IPS-15b (cell line): ENCODE measurements around the gene CCDC74A.
"Not testable (repeated sequence)": the region's sequence is repeated elsewhere in the genome, so short reads cannot be mapped to it uniquely, and the experiment has no call there.

Experiments
- H3K27me3 ChIP-seq: one replicate; pipeline ENCODE4 v1.6.1; 2013; ENCODE audit warnings: low read length; ENCODE audit not compliant: control insufficient read depth, insufficient read depth
- H3K36me3 ChIP-seq: one replicate; pipeline ENCODE4 v1.6.1; 2013; ENCODE audit warnings: low read length; ENCODE audit not compliant: control insufficient read depth, insufficient read depth
- H3K4me1 ChIP-seq: one replicate; pipeline ENCODE4 v1.6.1; 2013; ENCODE audit warnings: mild to moderate bottlenecking, low read length; ENCODE audit not compliant: control insufficient read depth, insufficient read depth
- H3K4me3 ChIP-seq: one replicate; pipeline ENCODE4 v1.5.1; 2013; ENCODE audit warnings: low read depth, low read length
- H3K9ac ChIP-seq: one replicate; pipeline ENCODE4 v1.6.1; 2013; ENCODE audit warnings: low read depth, mild to moderate bottlenecking, low read length
- H3K9me3 ChIP-seq: one replicate; pipeline ENCODE4 v1.6.1; 2013; ENCODE audit warnings: mild to moderate bottlenecking, low read length; ENCODE audit not compliant: control insufficient read depth, insufficient read depth

The CCDC74A gene

GRCh38 chr2:131520526-131520925 is 7.2 kb upstream of the CCDC74A start:
- H3K36me3 ChIP-seq: peaks cover 28% of the 10 kb centered on the region
- H3K4me3 ChIP-seq: no peak overlapping the region
- H3K9ac ChIP-seq: no peak overlapping the region
- no peaks in the 10 kb centered on the region for H3K4me1 ChIP-seq
- no peaks in the 10 kb centered on the region for H3K27me3 ChIP-seq
- no peaks in the 10 kb centered on the region for H3K9me3 ChIP-seq

GRCh38 chr2:131521524-131521923 is 6.2 kb upstream of the CCDC74A start:
- not testable (repeated sequence) for H3K4me3 ChIP-seq, H3K27me3 ChIP-seq, H3K4me1 ChIP-seq, H3K9me3 ChIP-seq, H3K9ac ChIP-seq
- peaks cover 26% of the 10 kb centered on the region for H3K36me3 ChIP-seq

GRCh38 chr2:131521961-131522781 is 5.5 kb upstream of the CCDC74A start:
- Histone ChIP-seq H3K4me1 (no peaks in the 10 kb centered on the region), H3K9ac (no peak overlapping the region), H3K9me3 (no peaks in the 10 kb centered on the region), H3K36me3 (peaks cover 22% of the 10 kb centered on the region), H3K4me3 (no peak overlapping the region), H3K27me3 (no peaks in the 10 kb centered on the region)

- H3K36me3 ChIP-seq, H3K27me3 ChIP-seq, H3K9me3 ChIP-seq, H3K9ac ChIP-seq, H3K4me3 ChIP-seq, H3K4me1 ChIP-seq: not testable (repeated sequence)
Observed at GRCh38 chr2:131525256-131525655, 2.4 kb upstream of the CCDC74A start.

- H3K9ac ChIP-seq, H3K4me1 ChIP-seq, H3K9me3 ChIP-seq, H3K27me3 ChIP-seq, H3K36me3 ChIP-seq: not testable (repeated sequence)
- peak overlapping the region; percentile 18 for H3K4me3 ChIP-seq
Observed at GRCh38 chr2:131528981-131529863, 1.5 kb downstream of the CCDC74A start.

DNA sequence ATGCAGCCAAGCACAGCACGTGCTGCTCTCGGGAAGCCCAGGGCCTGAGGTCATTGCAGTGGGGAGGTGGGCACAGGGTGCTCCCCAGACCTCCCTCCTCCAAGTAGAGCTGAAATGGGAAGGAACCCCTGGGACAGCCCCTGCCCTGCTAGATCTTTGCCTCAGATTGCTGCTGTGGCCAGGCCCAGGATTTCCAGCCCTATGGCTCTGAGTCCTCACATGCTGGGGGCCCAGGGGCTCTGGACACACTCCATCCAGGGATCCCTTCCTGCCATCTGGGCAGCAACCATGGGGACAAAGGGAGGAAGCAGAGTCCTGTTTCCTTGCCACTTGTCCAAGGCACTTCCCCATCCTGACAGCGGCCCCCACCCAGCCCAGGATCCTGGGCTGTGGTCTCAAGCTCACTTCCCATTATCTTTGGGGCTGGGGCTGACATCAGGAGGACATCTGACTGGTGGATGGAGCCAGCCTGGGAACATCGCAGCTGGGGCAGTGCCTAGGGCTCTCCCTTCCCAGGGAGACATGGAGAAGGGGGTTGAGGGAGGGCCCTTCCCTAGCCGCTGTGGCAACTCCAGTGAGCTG is 2.3 kb downstream of the CCDC74A start:
- H3K36me3 ChIP-seq, H3K9ac ChIP-seq, H3K9me3 ChIP-seq, H3K4me3 ChIP-seq, H3K4me1 ChIP-seq, H3K27me3 ChIP-seq: not testable (repeated sequence)

DNA sequence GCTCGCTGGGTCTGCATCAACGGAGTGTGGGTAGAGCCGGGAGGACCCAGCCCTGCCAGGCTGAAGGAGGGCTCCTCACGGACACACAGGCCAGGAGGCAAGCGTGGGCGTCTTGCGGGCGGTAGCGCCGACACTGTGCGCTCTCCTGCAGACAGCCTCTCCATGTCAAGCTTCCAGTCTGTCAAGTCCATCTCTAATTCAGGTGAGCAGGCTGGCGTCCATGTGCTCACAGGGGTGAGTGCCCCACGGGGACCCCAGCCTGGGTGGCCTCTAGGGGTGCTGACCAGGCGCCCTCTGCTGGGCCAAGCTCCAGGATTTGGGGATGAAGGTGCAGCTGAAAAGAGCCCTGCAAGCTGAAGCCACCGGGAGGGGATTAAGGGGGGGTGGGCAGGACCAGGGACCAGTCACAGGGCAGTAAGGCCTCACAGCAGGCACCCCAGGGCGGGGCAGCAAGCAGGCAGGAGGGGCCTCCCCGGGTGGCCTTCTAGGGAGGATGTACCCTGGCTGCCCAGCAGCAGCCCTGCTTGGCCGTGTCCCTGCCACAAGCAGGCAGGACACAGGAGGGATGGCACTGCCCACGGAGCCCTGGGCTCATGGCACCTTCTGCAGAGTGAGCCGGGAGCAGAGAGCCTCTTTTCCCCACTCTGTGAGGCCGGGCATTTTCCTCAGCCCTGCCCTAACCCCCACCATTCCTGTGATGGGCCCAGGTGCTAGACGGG is 3.1 kb downstream of the CCDC74A start:
- not testable (repeated sequence) for H3K27me3 ChIP-seq, H3K4me3 ChIP-seq, H3K4me1 ChIP-seq, H3K36me3 ChIP-seq, H3K9ac ChIP-seq, H3K9me3 ChIP-seq

DNA sequence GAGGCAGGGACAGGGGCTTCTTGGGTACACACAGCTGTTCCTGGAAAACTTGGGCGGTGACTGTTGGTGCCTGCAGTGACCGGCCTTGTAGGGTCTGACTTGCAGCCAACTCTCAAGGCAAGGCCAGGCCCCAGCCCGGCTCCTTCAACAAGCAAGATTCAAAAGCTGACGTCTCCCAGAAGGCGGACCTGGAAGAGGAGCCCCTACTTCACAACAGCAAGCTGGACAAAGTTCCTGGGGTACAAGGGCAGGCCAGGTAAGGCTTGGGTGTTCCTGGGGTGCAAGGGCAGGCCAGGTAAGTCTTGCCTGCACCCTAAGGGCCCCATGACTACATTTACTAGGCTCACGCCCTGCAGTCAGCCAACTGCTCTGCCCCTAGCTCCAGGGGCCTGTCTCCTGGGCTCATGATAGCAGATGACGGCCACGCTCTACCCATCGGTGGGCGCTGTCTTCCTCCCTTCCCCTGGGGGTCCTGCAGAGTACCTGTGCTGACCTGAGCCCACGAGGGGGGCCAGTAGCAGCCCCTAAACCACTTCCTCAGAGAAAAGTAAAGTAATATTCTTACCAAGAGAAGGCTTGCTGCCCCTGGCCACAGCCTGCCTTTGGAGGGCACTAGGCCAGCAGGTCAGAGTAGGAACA is 4.0 kb downstream of the CCDC74A start:
- H3K27me3 ChIP-seq, H3K36me3 ChIP-seq, H3K4me1 ChIP-seq, H3K9me3 ChIP-seq, H3K4me3 ChIP-seq, H3K9ac ChIP-seq: not testable (repeated sequence)

GRCh38 chr2:131532723-131533608 is 5.3 kb downstream of the CCDC74A start:
- not testable (repeated sequence) for H3K9me3 ChIP-seq, H3K4me3 ChIP-seq, H3K4me1 ChIP-seq, H3K36me3 ChIP-seq, H3K9ac ChIP-seq, H3K27me3 ChIP-seq

- H3K9ac ChIP-seq, H3K27me3 ChIP-seq, H3K9me3 ChIP-seq, H3K4me3 ChIP-seq, H3K36me3 ChIP-seq, H3K4me1 ChIP-seq: not testable (repeated sequence)
Observed at GRCh38 chr2:131533609-131534316, 6.1 kb downstream of the CCDC74A start.
